ENCODE data around the gene POLL.

POLL gene

GRCh38 chr10:101563007-101563406 is 25.1 kb downstream of the POLL start:
- H3K9me3 ChIP-seq (replicated peaks; ENCODE audit: low read length): no peaks in the 10 kb centered on the region
- H3K4me2 ChIP-seq (ENCODE audit: low read length): no peak overlapping the region
- no peak overlapping the region for H3K4me3 ChIP-seq (ENCODE audit: low read length)
- H3K4me1 ChIP-seq (ENCODE audit: control insufficient read depth, insufficient read depth, low read length): peaks cover 8% of the 10 kb centered on the region
- H3K9ac ChIP-seq (ENCODE audit: low read depth, low read length): no peak overlapping the region
- H3K27me3 ChIP-seq (ENCODE audit: control insufficient read depth, insufficient read depth, low read length): peaks cover 33% of the 10 kb centered on the region
- H3K36me3 ChIP-seq (ENCODE audit: insufficient read depth, low read length): no peaks in the 10 kb centered on the region

- peaks cover 7% of the 10 kb centered on the region for H3K4me1 ChIP-seq (ENCODE audit: control insufficient read depth, insufficient read depth, low read length)
- H3K9ac ChIP-seq (ENCODE audit: low read depth, low read length): no peak overlapping the region
- H3K9me3 ChIP-seq (replicated peaks; ENCODE audit: low read length): no peaks in the 10 kb centered on the region
- H3K27me3 ChIP-seq (ENCODE audit: control insufficient read depth, insufficient read depth, low read length): peaks cover 25% of the 10 kb centered on the region
- H3K36me3 ChIP-seq (ENCODE audit: insufficient read depth, low read length): no peaks in the 10 kb centered on the region
- H3K4me3 ChIP-seq (ENCODE audit: low read length): no peak overlapping the region
- H3K4me2 ChIP-seq (ENCODE audit: low read length): no peak overlapping the region
These were observed 25.8 kb downstream of the POLL start for GRCh38 chr10:101562231-101562630.

- Histone ChIP-seq H3K9ac (ENCODE audit: low read depth, low read length) (no peak overlapping the region), H3K4me2 (ENCODE audit: low read length) (no peak overlapping the region), H3K4me1 (ENCODE audit: control insufficient read depth, insufficient read depth, low read length) (no peaks in the 10 kb centered on the region), H3K9me3 (replicated peaks; ENCODE audit: low read length) (no peaks in the 10 kb centered on the region), H3K36me3 (ENCODE audit: insufficient read depth, low read length) (no peaks in the 10 kb centered on the region), H3K4me3 (ENCODE audit: low read length) (no peak overlapping the region), H3K27me3 (ENCODE audit: control insufficient read depth, insufficient read depth, low read length) (peaks cover 16% of the 10 kb centered on the region)
These were observed 26.8 kb downstream of the POLL start for GRCh38 chr10:101561068-101561915.

GRCh38 chr10:101560298-101561067 is 27.6 kb downstream of the POLL start:
- Histone ChIP-seq H3K4me2 (ENCODE audit: low read length) (no peak overlapping the region), H3K4me1 (ENCODE audit: control insufficient read depth, insufficient read depth, low read length) (no peaks in the 10 kb centered on the region), H3K27me3 (ENCODE audit: control insufficient read depth, insufficient read depth, low read length) (peaks cover 9% of the 10 kb centered on the region), H3K36me3 (ENCODE audit: insufficient read depth, low read length) (peaks cover 4% of the 10 kb centered on the region), H3K9ac (ENCODE audit: low read depth, low read length) (no peak overlapping the region), H3K4me3 (ENCODE audit: low read length) (no peak overlapping the region), H3K9me3 (replicated peaks; ENCODE audit: low read length) (no peaks in the 10 kb centered on the region)

GRCh38 chr10:101559596-101560297 is 28.3 kb downstream of the POLL start:
- Histone ChIP-seq H3K4me1 (ENCODE audit: control insufficient read depth, insufficient read depth, low read length) (no peaks in the 10 kb centered on the region), H3K27me3 (ENCODE audit: control insufficient read depth, insufficient read depth, low read length) (peaks cover 5% of the 10 kb centered on the region), H3K4me2 (ENCODE audit: low read length) (no peak overlapping the region), H3K9me3 (replicated peaks; ENCODE audit: low read length) (no peaks in the 10 kb centered on the region), H3K9ac (ENCODE audit: low read depth, low read length) (no peak overlapping the region), H3K4me3 (ENCODE audit: low read length) (no peak overlapping the region), H3K36me3 (ENCODE audit: insufficient read depth, low read length) (peaks cover 4% of the 10 kb centered on the region)

- no peak overlapping the region for H3K4me3 ChIP-seq (ENCODE audit: low read length)
- H3K9ac ChIP-seq (ENCODE audit: low read depth, low read length): no peak overlapping the region
- no peak overlapping the region for H3K4me2 ChIP-seq (ENCODE audit: low read length)
- no peaks in the 10 kb centered on the region for H3K9me3 ChIP-seq (replicated peaks; ENCODE audit: low read length)
- H3K27me3 ChIP-seq (ENCODE audit: control insufficient read depth, insufficient read depth, low read length): peaks cover 5% of the 10 kb centered on the region
- no peaks in the 10 kb centered on the region for H3K4me1 ChIP-seq (ENCODE audit: control insufficient read depth, insufficient read depth, low read length)
- peaks cover 4% of the 10 kb centered on the region for H3K36me3 ChIP-seq (ENCODE audit: insufficient read depth, low read length)
These were observed 29.1 kb downstream of the POLL start for GRCh38 chr10:101558671-101559595.

- Histone ChIP-seq H3K9me3 (replicated peaks; ENCODE audit: low read length) (no peaks in the 10 kb centered on the region), H3K36me3 (ENCODE audit: insufficient read depth, low read length) (peaks cover 10% of the 10 kb centered on the region), H3K9ac (ENCODE audit: low read depth, low read length) (no peak overlapping the region), H3K4me1 (ENCODE audit: control insufficient read depth, insufficient read depth, low read length) (no peaks in the 10 kb centered on the region), H3K27me3 (ENCODE audit: control insufficient read depth, insufficient read depth, low read length) (peaks cover 5% of the 10 kb centered on the region), H3K4me2 (ENCODE audit: low read length) (no peak overlapping the region), H3K4me3 (ENCODE audit: low read length) (no peak overlapping the region)
These were observed 29.9 kb downstream of the POLL start for GRCh38 chr10:101558204-101558603.

- no peaks in the 10 kb centered on the region for H3K4me1 ChIP-seq (ENCODE audit: control insufficient read depth, insufficient read depth, low read length)
- H3K36me3 ChIP-seq (ENCODE audit: insufficient read depth, low read length): peaks cover 16% of the 10 kb centered on the region
- H3K27me3 ChIP-seq (ENCODE audit: control insufficient read depth, insufficient read depth, low read length): no peaks in the 10 kb centered on the region
- H3K4me3 ChIP-seq (ENCODE audit: low read length): no peak overlapping the region
- H3K4me2 ChIP-seq (ENCODE audit: low read length): no peak overlapping the region
- no peak overlapping the region for H3K9ac ChIP-seq (ENCODE audit: low read depth, low read length)
- H3K9me3 ChIP-seq (replicated peaks; ENCODE audit: low read length): no peaks in the 10 kb centered on the region
These were observed 30.5 kb downstream of the POLL start for GRCh38 chr10:101557541-101557940.

- H3K4me2 ChIP-seq (ENCODE audit: low read length): no peak overlapping the region
- H3K9me3 ChIP-seq (replicated peaks; ENCODE audit: low read length): no peaks in the 10 kb centered on the region
- no peaks in the 10 kb centered on the region for H3K4me1 ChIP-seq (ENCODE audit: control insufficient read depth, insufficient read depth, low read length)
- no peak overlapping the region for H3K4me3 ChIP-seq (ENCODE audit: low read length)
- H3K36me3 ChIP-seq (ENCODE audit: insufficient read depth, low read length): peaks cover 22% of the 10 kb centered on the region
- H3K9ac ChIP-seq (ENCODE audit: low read depth, low read length): no peak overlapping the region
- H3K27me3 ChIP-seq (ENCODE audit: control insufficient read depth, insufficient read depth, low read length): no peaks in the 10 kb centered on the region
These were observed 35.6 kb downstream of the POLL start for GRCh38 chr10:101552442-101552841.

GRCh38 chr10:101550965-101551364 is 37.1 kb downstream of the POLL start:
- Histone ChIP-seq H3K9me3 (replicated peaks; ENCODE audit: low read length) (no peaks in the 10 kb centered on the region), H3K4me3 (ENCODE audit: low read length) (no peak overlapping the region), H3K4me1 (ENCODE audit: control insufficient read depth, insufficient read depth, low read length) (no peaks in the 10 kb centered on the region), H3K27me3 (ENCODE audit: control insufficient read depth, insufficient read depth, low read length) (no peaks in the 10 kb centered on the region), H3K4me2 (ENCODE audit: low read length) (no peak overlapping the region), H3K36me3 (ENCODE audit: insufficient read depth, low read length) (peaks cover 22% of the 10 kb centered on the region), H3K9ac (ENCODE audit: low read depth, low read length) (no peak overlapping the region)
